GM12878 (cell line): ENCODE data around the gene PLG. TPM values are rescaled to one million over a fixed set of nuclear protein-coding genes. Genes with fewer than 3 reads are reported as not detected.
"Not testable (repeated sequence)": the region's sequence is repeated elsewhere in the genome, so short reads cannot be mapped to it uniquely, and the experiment has no call there.

Experiments
- ATAC-seq: fragments of 200-7000 bp; cut with Tn5 transposase; 3 replicates; pipeline ENCODE4 v1.9.1; 2020; ENCODE audit warnings: mild to moderate bottlenecking, moderate library complexity
- BruUV-seq: library from RNA; stranded (reverse); fragments of 400-500 nt; replicated peaks from 2 replicates; lab custom pipeline; 2021; lab: Mats Ljungman, UMichigan
- CTCF ChIA-PET: fragments of 300-600 bp; sonication (Branson Sonifier 250); formaldehyde crosslinking; extraction: SDS; loops from one replicate; lab custom pipeline; 2021; ENCODE audit warnings: inconsistent platforms; lab: Yijun Ruan, JAX
- POLR2A ChIA-PET: fragments of 350-600 bp; formaldehyde crosslinking; extraction: SDS; loops from one replicate; lab custom pipeline; 2021; ENCODE audit warnings: inconsistent platforms; lab: Charles Lee
- RAD21 ChIA-PET: fragments of 300-600 bp; sonication (Branson Sonifier 250); formaldehyde crosslinking; loops from one replicate; lab custom pipeline; 2023; ENCODE audit warnings: antibody characterized with exemption; ENCODE audit not compliant: unreplicated experiment; lab: Charles Lee
- SMC1A ChIA-PET: fragments of 300-600 bp; sonication (Branson Sonifier 250); formaldehyde crosslinking; loops from one replicate; lab custom pipeline; 2023; ENCODE audit not compliant: unreplicated experiment, uncharacterized antibody; lab: Charles Lee
- DNase-seq: peaks from one replicate; pipeline ENCODE4 v3.0.0-alpha.2; 2011; ENCODE audit warnings: low read depth, low spot score
- FAIRE-seq: peaks from 3 replicates; lab custom pipeline; 2011; peaks lifted over from hg19 to GRCh38; lab: Jason Lieb, UNC
- H2AFZ ChIP-seq: 2 replicates; pipeline ENCODE4 v1.6.0; 2011; ENCODE audit warnings: low read depth, low read length, control low read depth; ENCODE audit not compliant: control insufficient read depth
- H3K27ac ChIP-seq: 2 replicates; pipeline ENCODE4 v1.5.1; 2011; ENCODE audit warnings: control low read depth; ENCODE audit not compliant: control insufficient read depth, insufficient read depth
- H3K27me3 ChIP-seq, 2 experiments: replicated peaks in 1 of 2; 2 replicates each; pipeline versions ENCODE4 v1.6.0 to v1.6.1; 2011; ENCODE audit warnings: low read length in 1 of 2; ENCODE audit not compliant: control insufficient read depth in 2 of 2, insufficient read depth in 2 of 2
- H3K36me3 ChIP-seq, 2 experiments: 2 replicates each; pipeline ENCODE4 v1.5.1; 2011; ENCODE audit warnings: low read length in 1 of 2; ENCODE audit not compliant: control insufficient read depth in 2 of 2, insufficient read depth in 2 of 2
- H3K4me1 ChIP-seq: 2 replicates; pipeline ENCODE4 v1.6.1; 2011; ENCODE audit warnings: mild to moderate bottlenecking, low read length, moderate library complexity, mixed read lengths; ENCODE audit not compliant: control insufficient read depth, insufficient read depth
- H3K4me2 ChIP-seq: 2 replicates; pipeline ENCODE4 v1.6.0; 2011; ENCODE audit warnings: control low read depth; ENCODE audit not compliant: control insufficient read depth, insufficient read depth
- H3K4me3 ChIP-seq: fragments of 200-600 bp; sonication (generic); 2 replicates; pipeline ENCODE4 v1.5.1; 2016
- H3K79me2 ChIP-seq: 2 replicates; pipeline ENCODE4 v1.6.0; 2011; ENCODE audit warnings: low read length; ENCODE audit not compliant: control insufficient read depth, insufficient read depth
- H3K9ac ChIP-seq: 2 replicates; pipeline ENCODE4 v1.8.0; 2011; ENCODE audit warnings: low read length, control low read depth, mixed read lengths; ENCODE audit not compliant: control insufficient read depth, insufficient read depth
- H3K9me3 ChIP-seq: replicated peaks from 3 replicates; pipeline ENCODE4 v1.5.1; 2011; ENCODE audit warnings: mild to moderate bottlenecking, low read length; ENCODE audit not compliant: control insufficient read depth, insufficient read depth
- H4K20me1 ChIP-seq: 2 replicates; pipeline ENCODE4 v1.6.0; 2011; ENCODE audit not compliant: control insufficient read depth, insufficient read depth
- ZNF384 ChIP-seq: IDR thresholded peaks from 2 replicates; pipeline ENCODE4 v1.6.1; 2012; ENCODE audit warnings: low read depth, mild to moderate bottlenecking, low read length, improper control_type of control experiment, borderline replicate concordance
- WGBS: methylation state at CpG from one replicate; pipeline ENCODE4 v1.1.6; 2016; ENCODE audit warnings: low lambda C conversion rate; ENCODE audit not compliant: insufficient replicate concordance, insufficient coverage; ENCODE audit errors: missing lambda C conversion rate; 5-methylcytosine and 5-hydroxymethylcytosine counted together
- in situ Hi-C: fragments of 300-500 bp; cut with MboI; formaldehyde crosslinking; loops from 9 replicates; pipeline ENCODE4 v1.14.3; 2018; ENCODE audit warnings: mixed read lengths
- intact Hi-C: fragments of 100-400 bp; cut with micrococcal nuclease; formaldehyde crosslinking; loops from one replicate; pipeline ENCODE4 v1.14.2; 2022; ENCODE audit not compliant: unreplicated experiment
- polyA plus RNA-seq, 11 experiments: library from polyadenylated mRNA; depleted of rRNA in 4 of 11; unstranded in 6 of 11; stranded (reverse) in 5 of 11; fragments of >200 nt; fragmentation: Nextera tagmentation in 4 of 11; fragmentation: Illumina TruSeq in 1 of 11; extraction: Ambion mirVana in 4 of 11; extraction: Trizol in 1 of 11; gene quantifications; 1 replicate in 1 of 11; 2 replicates in 10 of 11; pipeline versions ENCODE4 v1.2.1 to v1.2.3, GENCODE V29; 2011 to 2016; ENCODE audit warnings: inconsistent platforms in 2 of 11, missing spikeins in 2 of 11, low read depth in 1 of 11
- total RNA-seq, 4 experiments: library from RNA; depleted of rRNA in 3 of 4; stranded (reverse); fragments of >200 nt in 3 of 4; fragmentation: Illumina TruSeq in 1 of 4; extraction: Trizol in 1 of 4; gene quantifications; 2 replicates each; pipeline versions ENCODE4 v1.2.1 to v1.2.3, GENCODE V29; 2013 to 2021
- TF ChIP-seq, protein P1 (sequence below): IDR thresholded peaks from 2 replicates; pipeline ENCODE4 v1.6.1; 2012; ENCODE audit warnings: mild to moderate bottlenecking, low read depth, low read length

Gene PLG
- total and polyA plus RNA-seq, 10 of the 15 experiments (the other 5 are each of a cell fraction or from before 2014, with no cell fraction given) = 0.06 to 3.0 (median 0.97) TPM; not detected in 1

DNA sequence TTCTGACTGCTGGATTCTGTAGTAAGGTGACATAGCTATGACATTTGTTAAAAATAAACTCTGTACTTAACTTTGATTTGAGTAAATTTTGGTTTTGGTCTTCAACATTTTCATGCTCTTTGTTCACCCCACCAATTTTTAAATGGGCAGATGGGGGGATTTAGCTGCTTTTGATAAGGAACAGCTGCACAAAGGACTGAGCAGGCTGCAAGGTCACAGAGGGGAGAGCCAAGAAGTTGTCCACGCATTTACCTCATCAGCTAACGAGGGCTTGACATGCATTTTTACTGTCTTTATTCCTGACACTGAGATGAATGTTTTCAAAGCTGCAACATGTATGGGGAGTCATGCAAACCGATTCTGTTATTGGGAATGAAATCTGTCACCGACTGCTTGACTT is 51.2 kb downstream of the PLG start:
- H3K27ac ChIP-seq, SMC1A ChIA-PET, POLR2A ChIA-PET, H3K4me2 ChIP-seq, RAD21 ChIA-PET, CTCF ChIA-PET, DNase-seq, H3K79me2 ChIP-seq, H3K4me1 ChIP-seq, ATAC-seq, FAIRE-seq, H4K20me1 ChIP-seq, BruUV-seq, H3K9ac ChIP-seq, H2AFZ ChIP-seq, in situ Hi-C loops, H3K36me3 ChIP-seq, H3K27me3 ChIP-seq, H3K9me3 ChIP-seq, H3K4me3 ChIP-seq: not testable (repeated sequence)
- intact Hi-C loops = loop anchor here (5.0 kb wide), 1 partner anchor 174 kb away; no protein-coding TSS in a partner anchor
- WGBS = 44% methylated on average over 4 of the region's 4 CpGs

DNA sequence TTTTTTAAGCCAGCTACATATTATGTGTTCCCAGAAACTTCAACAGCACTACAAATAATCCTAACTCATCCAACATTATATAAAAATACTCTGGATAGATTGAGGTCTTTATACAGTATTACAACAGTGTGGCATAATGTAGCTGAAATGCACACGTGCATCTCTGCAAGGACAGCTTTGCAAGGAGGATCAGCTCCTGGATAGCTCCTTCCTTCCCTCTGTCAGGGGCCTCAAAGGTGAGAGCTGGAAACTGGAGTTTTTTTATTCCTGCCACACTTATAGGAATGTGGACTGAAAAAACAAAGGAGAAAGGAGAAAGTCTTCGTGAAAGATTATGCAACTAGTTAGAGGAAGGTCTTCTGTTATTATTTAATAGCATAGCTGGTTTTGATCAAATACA is 53.1 kb downstream of the PLG start:
- Histone ChIP-seq H4K20me1 (no peaks in the 10 kb centered on the region), H3K9me3 (no peaks in the 10 kb centered on the region), H3K36me3 (no peaks in the 10 kb centered on the region), H3K4me1 (no peaks in the 10 kb centered on the region), H3K4me3 (no peak overlapping the region), H3K79me2 (no peaks in the 10 kb centered on the region), H2AFZ (no peak overlapping the region), H3K27me3 (no peaks in the 10 kb centered on the region), H3K27ac (no peak overlapping the region), H3K9ac (no peak overlapping the region), H3K4me2 (no peak overlapping the region)
- DNase-seq (no peak), ATAC-seq (no peak), FAIRE-seq (no peak)
- ChIA-PET POLR2A (no interaction called here), RAD21 (no interaction called here), SMC1A (no interaction called here), CTCF (interaction anchor here (0.6 to 1.2 kb wide), 3 partner anchors 12 to 616 kb away, joined by 3 to 6 read pairs (median 3); no protein-coding TSS in a partner anchor)
- intact Hi-C loops (no loop called here), in situ Hi-C loops (no loop called here)
- 4% methylated on average over 2 of the region's 2 CpGs for WGBS
- TF ChIP-seq ZNF384 = no peak
- TF ChIP-seq, protein P1, sequence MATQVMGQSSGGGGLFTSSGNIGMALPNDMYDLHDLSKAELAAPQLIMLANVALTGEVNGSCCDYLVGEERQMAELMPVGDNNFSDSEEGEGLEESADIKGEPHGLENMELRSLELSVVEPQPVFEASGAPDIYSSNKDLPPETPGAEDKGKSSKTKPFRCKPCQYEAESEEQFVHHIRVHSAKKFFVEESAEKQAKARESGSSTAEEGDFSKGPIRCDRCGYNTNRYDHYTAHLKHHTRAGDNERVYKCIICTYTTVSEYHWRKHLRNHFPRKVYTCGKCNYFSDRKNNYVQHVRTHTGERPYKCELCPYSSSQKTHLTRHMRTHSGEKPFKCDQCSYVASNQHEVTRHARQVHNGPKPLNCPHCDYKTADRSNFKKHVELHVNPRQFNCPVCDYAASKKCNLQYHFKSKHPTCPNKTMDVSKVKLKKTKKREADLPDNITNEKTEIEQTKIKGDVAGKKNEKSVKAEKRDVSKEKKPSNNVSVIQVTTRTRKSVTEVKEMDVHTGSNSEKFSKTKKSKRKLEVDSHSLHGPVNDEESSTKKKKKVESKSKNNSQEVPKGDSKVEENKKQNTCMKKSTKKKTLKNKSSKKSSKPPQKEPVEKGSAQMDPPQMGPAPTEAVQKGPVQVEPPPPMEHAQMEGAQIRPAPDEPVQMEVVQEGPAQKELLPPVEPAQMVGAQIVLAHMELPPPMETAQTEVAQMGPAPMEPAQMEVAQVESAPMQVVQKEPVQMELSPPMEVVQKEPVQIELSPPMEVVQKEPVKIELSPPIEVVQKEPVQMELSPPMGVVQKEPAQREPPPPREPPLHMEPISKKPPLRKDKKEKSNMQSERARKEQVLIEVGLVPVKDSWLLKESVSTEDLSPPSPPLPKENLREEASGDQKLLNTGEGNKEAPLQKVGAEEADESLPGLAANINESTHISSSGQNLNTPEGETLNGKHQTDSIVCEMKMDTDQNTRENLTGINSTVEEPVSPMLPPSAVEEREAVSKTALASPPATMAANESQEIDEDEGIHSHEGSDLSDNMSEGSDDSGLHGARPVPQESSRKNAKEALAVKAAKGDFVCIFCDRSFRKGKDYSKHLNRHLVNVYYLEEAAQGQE = 0 out of 2 replicates have a peak, but pooled peaks have one; percentile 33
- no TSS peak for BruUV-seq
